Ovary (tissue), 9 donors: ENCODE measurements around the gene ARAP3. TPM values are rescaled to one million over a fixed set of nuclear protein-coding genes. Genes with fewer than 3 reads are reported as not detected.

Experiments used
- DNase-seq, 5 donors: peaks; one replicate each; pipeline ENCODE4 v3.0.0-alpha.2; 2019 to 2020
- H3K27ac ChIP-seq, 2 donors: fragments of 200-600 bp; one replicate each; pipeline versions ENCODE4 v1.5.1 to v1.8.0; 2019 to 2022
- H3K27me3 ChIP-seq: fragments of 200-600 bp; one replicate; pipeline ENCODE4 v1.8.0; 2022
- H3K36me3 ChIP-seq: fragments of 200-600 bp; sonication (generic); one replicate; pipeline ENCODE4 v1.5.1; 2019
- H3K4me1 ChIP-seq: one replicate; pipeline ENCODE4 v1.8.1; 2013; ENCODE audit warnings: mild to moderate bottlenecking, moderate library complexity; ENCODE audit not compliant: insufficient read depth
- H3K4me3 ChIP-seq: fragments of 200-600 bp; sonication (generic); one replicate; pipeline ENCODE4 v1.5.1; 2017
- H3K9me3 ChIP-seq, 2 donors: fragments of 200-600 bp in 1 of 2; sonication (generic) in 1 of 2; one replicate each; pipeline versions ENCODE4 v1.5.1 to v1.8.1; 2013 to 2019; ENCODE audit warnings: mild to moderate bottlenecking in 1 of 2, moderate library complexity in 1 of 2
- CTCF ChIP-seq, 3 donors: fragments of 450-650 bp in 2 of 3; fragments of 200-600 bp in 1 of 3; IDR thresholded peaks; one replicate each; pipeline versions ENCODE4 v1.5.1 to v1.8.0; 2016 to 2022; ENCODE audit warnings: antibody characterized with exemption in 3 of 3, mild to moderate bottlenecking in 1 of 3
- EP300 ChIP-seq: sonication (generic); formaldehyde crosslinking; IDR thresholded peaks from one replicate; pipeline ENCODE4 v1.6.1; 2017; ENCODE audit warnings: antibody characterized with exemption
- POLR2A ChIP-seq: fragments of 450-650 bp; IDR thresholded peaks from one replicate; pipeline ENCODE4 v1.6.1; 2017; ENCODE audit warnings: antibody characterized with exemption, mild to moderate bottlenecking, moderate library complexity
- WGBS, 3 donors: extraction: QIAGEN DNeasy Blood & Tissue Kit in 1 of 3; methylation state at CpG; one replicate each; pipeline versions ENCODE4 v1.1.5 to v1.1.7; 2013 to 2017; 5-methylcytosine and 5-hydroxymethylcytosine counted together
- intact Hi-C, 4 donors: fragments of 100-400 bp; cut with DNase I; formaldehyde crosslinking; loops; one replicate each; pipeline versions ENCODE4 v1.11.0 to v1.15.1; 2022 to 2023
- polyA plus RNA-seq, 2 donors: library from polyadenylated mRNA; stranded (reverse); fragments of 200-250 nt in 1 of 2; fragments of 350-450 nt in 1 of 2; fragmentation: Illumina TruSeq in 1 of 2; extraction: RNeasy Lipid Tissue Mini Kit (QIAGEN cat#74804) in 1 of 2; gene quantifications; one replicate each; pipeline ENCODE4 v1.2.3, GENCODE V29; 2013 to 2014
- total RNA-seq, 7 donors: library from RNA; depleted of rRNA in 2 of 7; stranded (reverse); fragments of >200 nt in 2 of 7; fragmentation: NEBNext Ultra II Directional in 3 of 7; extraction: Animal tissue kit (Norgen Biotek cat#: 25700) in 3 of 7; gene quantifications; one replicate each; pipeline versions ENCODE4 v1.1.0 to v1.2.4, GENCODE V29; 2016 to 2023
- donor health status: DM: no; HTN: no; CAD: no; lungs with moderate emphysema.
- donor health status: DM: no; HTN: no; CAD: no.
- donor health status: Bipolar disorder and iron deficiency.
- donor health status: DM: yes; HTN: yes; CAD: no.
- donor health status: DM: no; HTN: no; CAD: no.
- donor health status: DM: yes; HTN: yes; CAD: no.

ARAP3 gene
- total and polyA plus RNA-seq, 9 donors: 3.5 to 11.2 (median 8.0) TPM

GRCh38 chr5:141649056-141649688, 32.9 kb downstream of the ARAP3 start:
- TF ChIP-seq POLR2A (no peak), EP300 (no peak), CTCF (IDR thresholded peaks at IDR 0.05) (no peak)
- Histone ChIP-seq H3K27me3 (no peaks in the 10 kb centered on the region), H3K4me1 (peaks cover 5% of the 10 kb centered on the region), H3K27ac (no peak overlapping the region), H3K36me3 (no peaks in the 10 kb centered on the region), H3K4me3 (no peak overlapping the region), H3K9me3 (no peaks in the 10 kb centered on the region)
- 90 to 92% (median 91%) methylated on average over 17 of the region's 17 CpGs for WGBS, 3 donors
- intact Hi-C loops: no loop called here
- peak in 3 of 5 donors; percentile 47 to 56 (median 48) for DNase-seq

DNA sequence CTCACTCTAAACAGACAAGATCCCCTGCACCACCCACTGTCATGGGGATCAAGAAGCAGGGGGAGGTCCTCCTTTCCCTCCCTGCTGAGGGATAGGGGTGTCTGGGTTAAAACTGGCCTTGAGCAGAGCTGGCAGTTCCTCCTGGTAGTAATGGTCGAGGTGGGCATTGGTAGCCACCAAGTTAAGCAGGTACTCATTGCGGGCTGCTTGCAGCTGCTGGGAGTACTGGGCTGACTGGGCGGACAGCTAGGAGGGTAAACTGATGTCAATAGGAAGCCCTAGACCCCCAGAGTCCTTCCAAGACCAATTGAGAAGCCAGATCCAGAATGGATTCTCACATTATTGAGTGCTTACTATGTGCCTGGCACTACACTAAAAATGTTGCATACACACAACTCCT, 34.2 kb downstream of the ARAP3 start:
- Histone ChIP-seq H3K9me3 (no peaks in the 10 kb centered on the region), H3K4me3 (no peak overlapping the region), H3K36me3 (no peaks in the 10 kb centered on the region), H3K27ac (no peak overlapping the region), H3K27me3 (no peaks in the 10 kb centered on the region), H3K4me1 (peaks cover 5% of the 10 kb centered on the region)
- intact Hi-C loops: no loop called here
- 66 to 94% (median 85%) methylated on average over 3 of the region's 3 CpGs for WGBS, 3 donors
- no peak for TF ChIP-seq EP300
- TF ChIP-seq POLR2A: no peak
- TF ChIP-seq CTCF (IDR thresholded peaks at IDR 0.05): no peak
- DNase-seq: no peak

DNA sequence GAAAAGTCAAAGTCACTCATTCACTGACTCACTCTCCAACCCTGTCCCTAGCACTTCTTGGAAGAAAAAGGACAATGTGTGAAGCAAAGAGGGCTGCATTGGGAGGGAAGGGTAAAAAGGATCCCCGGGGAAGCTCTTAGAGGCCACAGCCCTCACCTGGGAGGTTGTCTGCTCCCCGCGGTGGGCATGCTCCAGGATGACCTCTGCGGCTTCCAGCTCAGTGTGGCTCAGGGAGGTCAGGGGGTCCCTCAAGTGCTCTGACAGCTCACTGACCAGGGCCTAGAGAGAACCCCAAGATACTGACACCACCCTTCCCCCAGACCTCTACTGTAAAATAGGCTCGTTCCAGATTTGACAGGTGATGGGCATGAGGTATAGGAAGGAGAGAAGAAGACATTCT, 34.8 kb downstream of the ARAP3 start:
- intact Hi-C loops: no loop called here
- H3K27ac ChIP-seq: no peak overlapping the region
- no peak overlapping the region for H3K4me3 ChIP-seq
- H3K36me3 ChIP-seq: no peaks in the 10 kb centered on the region
- no peaks in the 10 kb centered on the region for H3K27me3 ChIP-seq
- H3K4me1 ChIP-seq: peaks cover 5% of the 10 kb centered on the region
- WGBS, 3 donors: 82 to 90% (median 85%) methylated on average over 5 of the region's 5 CpGs
- TF ChIP-seq CTCF (IDR thresholded peaks at IDR 0.05) (no peak), EP300 (no peak), POLR2A (no peak)
- no peak for DNase-seq
- H3K9me3 ChIP-seq: no peaks in the 10 kb centered on the region

DNA sequence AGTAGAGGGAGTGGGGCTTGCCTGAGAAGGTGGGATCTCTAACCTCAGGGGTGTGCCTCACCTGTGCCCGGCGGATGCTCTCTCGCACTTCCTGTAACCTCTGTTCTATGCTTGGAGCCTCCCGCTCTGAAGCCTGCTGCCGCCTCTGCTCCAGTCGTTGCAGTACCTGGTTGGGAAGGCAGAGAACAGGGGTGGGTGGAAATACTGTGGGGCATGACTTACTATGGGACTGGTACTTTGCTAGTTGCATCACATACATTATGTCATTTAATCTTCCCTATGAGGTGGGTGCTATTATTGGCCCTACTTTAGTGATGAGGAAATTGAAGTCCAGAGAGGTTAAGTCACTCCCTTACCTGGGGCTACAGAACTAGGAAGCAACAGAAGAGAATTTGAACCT, 36.0 kb downstream of the ARAP3 start:
- WGBS, 3 donors: 89 to 95% (median 90%) methylated on average over 6 of the region's 6 CpGs
- no peaks in the 10 kb centered on the region for H3K27me3 ChIP-seq
- no peaks in the 10 kb centered on the region for H3K9me3 ChIP-seq
- intact Hi-C loops: no loop called here
- DNase-seq: no peak
- no peak overlapping the region for H3K27ac ChIP-seq
- H3K4me1 ChIP-seq: peaks cover 2% of the 10 kb centered on the region
- H3K4me3 ChIP-seq: no peak overlapping the region
- no peaks in the 10 kb centered on the region for H3K36me3 ChIP-seq
- TF ChIP-seq CTCF (IDR thresholded peaks at IDR 0.05) (no peak), EP300 (no peak), POLR2A (no peak)
